Tibial nerve (tissue), 4 donors: ENCODE results near the gene PLCB4.

Experiments
- EP300 ChIP-seq, 2 donors: sonication (generic); formaldehyde crosslinking; IDR thresholded peaks; one replicate each; pipeline ENCODE4 v1.6.1; 2017; ENCODE audit warnings: antibody characterized with exemption in 2 of 2, mild to moderate bottlenecking in 1 of 2
- POLR2A ChIP-seq, 2 donors: fragments of 450-650 bp; IDR thresholded peaks; one replicate each; pipeline ENCODE4 v1.6.1; 2017; ENCODE audit warnings: antibody characterized with exemption in 2 of 2, mild to moderate bottlenecking in 2 of 2, moderate library complexity in 2 of 2
- TF ChIP-seq, protein P1 (sequence below), 5 experiments: fragments of 200-600 bp in 3 of 5; fragments of 450-650 bp in 2 of 5; sonication (generic) in 3 of 5; IDR thresholded peaks; one replicate each; pipeline ENCODE4 v1.5.1; 2016 to 2019; ENCODE audit warnings: antibody characterized with exemption in 5 of 5, mild to moderate bottlenecking in 3 of 5, moderate library complexity in 2 of 5

DNA sequence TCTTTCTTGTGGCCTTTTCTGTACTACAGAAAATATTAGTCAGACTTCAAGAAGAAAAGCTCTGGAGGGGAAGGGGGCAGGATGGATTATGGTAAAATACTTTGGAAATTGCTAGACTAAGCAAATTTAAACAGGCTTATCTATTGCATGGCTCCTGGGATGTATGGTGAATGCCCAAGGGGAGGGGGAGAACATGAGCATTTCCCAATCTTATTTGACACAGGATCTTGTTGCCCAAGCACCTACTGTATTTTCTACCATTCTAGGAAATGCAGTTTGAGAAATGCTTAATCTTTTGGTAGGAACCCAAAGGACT is 359.4 kb downstream of the PLCB4 start:
- TF ChIP-seq, protein P1, sequence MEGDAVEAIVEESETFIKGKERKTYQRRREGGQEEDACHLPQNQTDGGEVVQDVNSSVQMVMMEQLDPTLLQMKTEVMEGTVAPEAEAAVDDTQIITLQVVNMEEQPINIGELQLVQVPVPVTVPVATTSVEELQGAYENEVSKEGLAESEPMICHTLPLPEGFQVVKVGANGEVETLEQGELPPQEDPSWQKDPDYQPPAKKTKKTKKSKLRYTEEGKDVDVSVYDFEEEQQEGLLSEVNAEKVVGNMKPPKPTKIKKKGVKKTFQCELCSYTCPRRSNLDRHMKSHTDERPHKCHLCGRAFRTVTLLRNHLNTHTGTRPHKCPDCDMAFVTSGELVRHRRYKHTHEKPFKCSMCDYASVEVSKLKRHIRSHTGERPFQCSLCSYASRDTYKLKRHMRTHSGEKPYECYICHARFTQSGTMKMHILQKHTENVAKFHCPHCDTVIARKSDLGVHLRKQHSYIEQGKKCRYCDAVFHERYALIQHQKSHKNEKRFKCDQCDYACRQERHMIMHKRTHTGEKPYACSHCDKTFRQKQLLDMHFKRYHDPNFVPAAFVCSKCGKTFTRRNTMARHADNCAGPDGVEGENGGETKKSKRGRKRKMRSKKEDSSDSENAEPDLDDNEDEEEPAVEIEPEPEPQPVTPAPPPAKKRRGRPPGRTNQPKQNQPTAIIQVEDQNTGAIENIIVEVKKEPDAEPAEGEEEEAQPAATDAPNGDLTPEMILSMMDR (IDR thresholded peaks at IDR 0.05), result no peak
- TF ChIP-seq POLR2A (IDR thresholded peaks at IDR 0.05) (no peak), EP300 (IDR thresholded peaks at IDR 0.05) (no peak)
